Left colon (tissue), 2 donors: ENCODE results near the gene SOST. TPM values are rescaled to one million over a fixed set of nuclear protein-coding genes. Genes with fewer than 3 reads are reported as not detected.

Experiments
- ATAC-seq: fragments of 200-7000 bp; cut with Tn5 transposase; one replicate; pipeline ENCODE4 v1.9.1; 2020; ENCODE audit warnings: mild to moderate bottlenecking, moderate library complexity
- DNase-seq, 2 donors: peaks; one replicate each; pipeline ENCODE4 v3.0.0-alpha.2; 2020
- intact Hi-C, 2 donors: fragments of 100-400 bp; cut with DNase I in 1 of 2; cut with micrococcal nuclease in 1 of 2; formaldehyde crosslinking; loops; one replicate each; pipeline versions ENCODE4 v1.11.2 to v1.14.0; 2022; cut with DNase I, micrococcal nuclease
- total RNA-seq, 2 donors: library from RNA; stranded (reverse); fragmentation: NEBNext Ultra II Directional; extraction: Animal tissue kit (Norgen Biotek cat#: 25700); gene quantifications; one replicate each; pipeline ENCODE4 v1.2.1, GENCODE V29; 2021
- donor health status: DM: no; HTN: no; CAD: no.
- donor health status: DM: yes; HTN: yes; CAD: no.

Gene SOST
- total RNA-seq, 2 donors from 2014 or later = not detected

GRCh38 chr17:43755389-43755875 is 3.2 kb downstream of the SOST start:
- intact Hi-C loops = loop anchor here (5.0 to 10.0 kb wide), 2 partner anchors 58 to 181 kb away; no protein-coding TSS in a partner anchor

GRCh38 chr17:43754947-43755346 is 3.6 kb downstream of the SOST start:
- no peak for ATAC-seq
- intact Hi-C loops = loop anchor here (5.0 to 10.0 kb wide), 2 partner anchors 58 to 180 kb away; no protein-coding TSS in a partner anchor

More at GRCh38 chr17:43755389-43755875, 3.2 kb downstream of the SOST start:
- ATAC-seq (peak; percentile 26), DNase-seq (no peak)

GRCh38 chr17:43753493-43754129 is 5.0 kb downstream of the SOST start:
- intact Hi-C loops = loop anchor here in 1 of 2 donors (10.0 kb wide), 1 partner anchor 179 kb away; no protein-coding TSS in a partner anchor
- ATAC-seq (no peak), DNase-seq (no peak)

More at GRCh38 chr17:43754947-43755346, 3.6 kb downstream of the SOST start:
- no peak for DNase-seq

GRCh38 chr17:43750153-43750552 is 8.4 kb downstream of the SOST start:
- DNase-seq = no peak
- ATAC-seq = no peak
- intact Hi-C loops = loop anchor here in 1 of 2 donors (10.0 kb wide), 1 partner anchor 175 kb away; no protein-coding TSS in a partner anchor

GRCh38 chr17:43745541-43745940 is 13.1 kb downstream of the SOST start:
- intact Hi-C loops = no loop called here
- no peak for DNase-seq
- no peak for ATAC-seq

GRCh38 chr17:43741636-43742035 is 17.0 kb downstream of the SOST start:
- DNase-seq (no peak), ATAC-seq (no peak)
- intact Hi-C loops = loop anchor here in 1 of 2 donors (5.0 kb wide), 1 partner anchor 234 kb away; no protein-coding TSS in a partner anchor

- DNase-seq = no peak
- ATAC-seq = no peak
- intact Hi-C loops = loop anchor here in 1 of 2 donors (5.0 kb wide), 1 partner anchor 233 kb away; no protein-coding TSS in a partner anchor
Observed at GRCh38 chr17:43740541-43740940, 18.1 kb downstream of the SOST start.

- intact Hi-C loops = no loop called here
- DNase-seq = no peak
- ATAC-seq = no peak
Observed at GRCh38 chr17:43737722-43738121, 20.9 kb downstream of the SOST start.

GRCh38 chr17:43736389-43736788 is 22.2 kb downstream of the SOST start:
- ATAC-seq (no peak), DNase-seq (no peak)
- intact Hi-C loops = no loop called here

GRCh38 chr17:43734376-43734775 is 24.2 kb downstream of the SOST start:
- no peak for DNase-seq
- intact Hi-C loops = no loop called here
- ATAC-seq = no peak

GRCh38 chr17:43733956-43734355 is 24.6 kb downstream of the SOST start:
- DNase-seq (no peak), ATAC-seq (no peak)
- intact Hi-C loops = no loop called here

- ATAC-seq (no peak), DNase-seq (no peak)
- intact Hi-C loops = no loop called here
Observed at GRCh38 chr17:43732958-43733357, 25.6 kb downstream of the SOST start.

GRCh38 chr17:43728081-43728480 is 30.5 kb downstream of the SOST start:
- intact Hi-C loops = no loop called here
- DNase-seq (no peak), ATAC-seq (no peak)

GRCh38 chr17:43723697-43724359 is 34.8 kb downstream of the SOST start:
- no peak for ATAC-seq

GRCh38 chr17:43722870-43723665 is 35.5 kb downstream of the SOST start:
- ATAC-seq (no peak), DNase-seq (no peak)
- intact Hi-C loops = no loop called here

More at GRCh38 chr17:43723697-43724359, 34.8 kb downstream of the SOST start:
- no peak for DNase-seq
- intact Hi-C loops = no loop called here

GRCh38 chr17:43722269-43722619 is 36.3 kb downstream of the SOST start:
- ATAC-seq (no peak), DNase-seq (no peak)
- intact Hi-C loops = no loop called here

GRCh38 chr17:43721537-43722268 is 36.9 kb downstream of the SOST start:
- no peak for ATAC-seq
- no peak for DNase-seq
- intact Hi-C loops = no loop called here

GRCh38 chr17:43720311-43721060 is 38.1 kb downstream of the SOST start:
- intact Hi-C loops = no loop called here
- ATAC-seq (peak; percentile 96), DNase-seq (peak; percentile 72 to 84)
